ENCODE results near the gene PIAS1.
"Not testable (repeated sequence)": the region's sequence is repeated elsewhere in the genome, so short reads cannot be mapped to it uniquely, and the experiment has no call there.

Gene PIAS1

GRCh38 chr15:68053701-68054627 lies at the start of gene PIAS1:
PIAS1 (plus strand) TSS chr15:68054315; CDS start chr15:68054327, 12 bp downstream.
- peak; percentile 94 for DNase-seq

GRCh38 chr15:68007642-68008041 lies 46.5 kb upstream of the PIAS1 start:
- DNase-seq: not testable (repeated sequence)

GRCh38 chr15:68010361-68011153 lies 43.6 kb upstream of the PIAS1 start:
- no peak for DNase-seq

GRCh38 chr15:68012911-68013310 lies 41.2 kb upstream of the PIAS1 start:
- DNase-seq: no peak

- DNase-seq: no peak
Observed at GRCh38 chr15:68014219-68014618, 39.9 kb upstream of the PIAS1 start.

GRCh38 chr15:68015244-68015643 lies 38.9 kb upstream of the PIAS1 start:
- no peak for DNase-seq

GRCh38 chr15:68017201-68017600 lies 36.9 kb upstream of the PIAS1 start:
- no peak for DNase-seq

GRCh38 chr15:68018797-68019444 lies 35.2 kb upstream of the PIAS1 start:
- DNase-seq: no peak

GRCh38 chr15:68019814-68020525 lies 34.1 kb upstream of the PIAS1 start:
- no peak for DNase-seq

GRCh38 chr15:68020685-68021084 lies 33.4 kb upstream of the PIAS1 start:
- no peak for DNase-seq

- peak; percentile 7 for DNase-seq
Observed at GRCh38 chr15:68022061-68022460, 32.1 kb upstream of the PIAS1 start.

- DNase-seq: no peak
Observed at GRCh38 chr15:68023307-68024101, 30.6 kb upstream of the PIAS1 start.

GRCh38 chr15:68025835-68026424 lies 28.2 kb upstream of the PIAS1 start:
- DNase-seq: no peak

GRCh38 chr15:68027388-68027787 lies 26.7 kb upstream of the PIAS1 start:
- DNase-seq: no peak

GRCh38 chr15:68028137-68028887 lies 25.8 kb upstream of the PIAS1 start:
- DNase-seq: no peak

- no peak for DNase-seq
Observed at GRCh38 chr15:68028888-68029207, 25.3 kb upstream of the PIAS1 start.

- DNase-seq: no peak
Observed at GRCh38 chr15:68029959-68030358, 24.2 kb upstream of the PIAS1 start.

GRCh38 chr15:68031404-68031803 lies 22.7 kb upstream of the PIAS1 start:
- no peak for DNase-seq

GRCh38 chr15:68032672-68033071 lies 21.4 kb upstream of the PIAS1 start:
- DNase-seq: no peak

- DNase-seq: no peak
Observed at GRCh38 chr15:68034081-68034480, 20.0 kb upstream of the PIAS1 start.
